KG1 (cell line): Measurements from ENCODE around the gene CATSPER1.

Experiments used
- DNase-seq: peaks from one replicate; lab custom pipeline; 2025; lab: John Stamatoyannopoulos, UW

Gene CATSPER1

GRCh38 chr11:65968600-65969482 lies 57.4 kb downstream of the CATSPER1 start:
- no peak for DNase-seq

- DNase-seq = no peak
Measured at GRCh38 chr11:65967329-65967934, 58.8 kb downstream of the CATSPER1 start.
